HG03432 (cell line): ENCODE data around the gene MSMB.
"Not testable (repeated sequence)": the region's sequence is repeated elsewhere in the genome, so short reads cannot be mapped to it uniquely, and the experiment has no call there.

Source experiments
- ATAC-seq: cut with Tn5 transposase; IDR thresholded peaks from one replicate; pipeline ENCODE4 v1.9.1; 2021; ENCODE audit warnings: mild to moderate bottlenecking, moderate library complexity; ENCODE audit not compliant: unreplicated experiment

MSMB gene

GRCh38 chr10:46014683-46015405 lies 31.2 kb downstream of the MSMB start:
- no peak for ATAC-seq

- no peak for ATAC-seq
These were observed 31.9 kb downstream of the MSMB start for GRCh38 chr10:46014206-46014605.

GRCh38 chr10:46012746-46013145 lies 33.3 kb downstream of the MSMB start:
- ATAC-seq = no peak

- ATAC-seq = no peak
These were observed 39.9 kb downstream of the MSMB start for GRCh38 chr10:46006219-46006618.

- ATAC-seq = no peak
These were observed 40.7 kb downstream of the MSMB start for GRCh38 chr10:46005383-46005782.

- ATAC-seq = no peak
These were observed 41.1 kb downstream of the MSMB start for GRCh38 chr10:46004963-46005362.

GRCh38 chr10:46002916-46003693 lies 43.0 kb downstream of the MSMB start:
- ATAC-seq = no peak

GRCh38 chr10:46002189-46002687 lies 43.8 kb downstream of the MSMB start:
- not testable (repeated sequence) for ATAC-seq

GRCh38 chr10:46001187-46001756 lies 44.8 kb downstream of the MSMB start:
- no peak for ATAC-seq

GRCh38 chr10:46000538-46000937 lies 45.5 kb downstream of the MSMB start:
- ATAC-seq = no peak

GRCh38 chr10:45999955-46000354 lies 46.1 kb downstream of the MSMB start:
- not testable (repeated sequence) for ATAC-seq

GRCh38 chr10:45997994-45998763 lies 47.9 kb downstream of the MSMB start:
- no peak for ATAC-seq

GRCh38 chr10:45997557-45997956 lies 48.5 kb downstream of the MSMB start:
- ATAC-seq = no peak

GRCh38 chr10:45985590-45985989 lies 60.5 kb downstream of the MSMB start:
- ATAC-seq = not testable (repeated sequence)

GRCh38 chr10:45984473-45984872 lies 61.6 kb downstream of the MSMB start:
- not testable (repeated sequence) for ATAC-seq

- not testable (repeated sequence) for ATAC-seq
These were observed 62.4 kb downstream of the MSMB start for GRCh38 chr10:45983538-45984186.
